RWPE2 (cell line): Measurements from ENCODE around the gene ARPC1A.
"Not testable (repeated sequence)": the region's sequence is repeated elsewhere in the genome, so short reads cannot be mapped to it uniquely, and the experiment has no call there.

Experiments used
- ATAC-seq: fragments of 200-7000 bp; cut with Tn5 transposase; 3 replicates; pipeline ENCODE4 v1.9.1; 2021; ENCODE audit warnings: low read depth
- DNase-seq: peaks from one replicate; pipeline ENCODE4 v3.0.0-alpha.2; 2020; ENCODE audit warnings: low spot score
- H3K27ac ChIP-seq: fragments of 450-650 bp; 2 replicates; pipeline ENCODE4 v1.5.1; 2017; ENCODE audit warnings: mild to moderate bottlenecking; ENCODE audit not compliant: poor library complexity, severe bottlenecking
- H3K27me3 ChIP-seq: fragments of 250-450 bp; sonication (Bioruptor Pico); 2 replicates; pipeline ENCODE4 v1.5.1; 2021; ENCODE audit warnings: mild to moderate bottlenecking, moderate library complexity; ENCODE audit not compliant: insufficient read depth, poor library complexity, severe bottlenecking
- H3K36me3 ChIP-seq: fragments of 250-450 bp; sonication (Bioruptor Pico); 2 replicates; pipeline ENCODE4 v1.5.1; 2020; ENCODE audit warnings: low read depth, mild to moderate bottlenecking, moderate library complexity
- H3K4me1 ChIP-seq: fragments of 250-450 bp; sonication (Bioruptor Pico); 2 replicates; pipeline ENCODE4 v1.5.1; 2021; ENCODE audit warnings: mild to moderate bottlenecking, moderate library complexity; ENCODE audit not compliant: insufficient read depth, poor library complexity, severe bottlenecking
- H3K4me3 ChIP-seq: fragments of 250-450 bp; sonication (Bioruptor Pico); 2 replicates; pipeline ENCODE4 v1.5.1; 2021; ENCODE audit warnings: mild to moderate bottlenecking, moderate library complexity; ENCODE audit not compliant: severe bottlenecking
- H3K9me3 ChIP-seq: fragments of 250-450 bp; sonication (Bioruptor Pico); 2 replicates; pipeline ENCODE4 v1.5.1; 2021; ENCODE audit warnings: mild to moderate bottlenecking, moderate library complexity; ENCODE audit not compliant: severe bottlenecking
- TF ChIP-seq, protein P1 (sequence below): fragments of 450-650 bp; IDR thresholded peaks from one replicate; pipeline ENCODE4 v1.5.1; 2017; ENCODE audit warnings: mild to moderate bottlenecking, moderate library complexity; ENCODE audit not compliant: poor library complexity, severe bottlenecking

The ARPC1A gene

DNA sequence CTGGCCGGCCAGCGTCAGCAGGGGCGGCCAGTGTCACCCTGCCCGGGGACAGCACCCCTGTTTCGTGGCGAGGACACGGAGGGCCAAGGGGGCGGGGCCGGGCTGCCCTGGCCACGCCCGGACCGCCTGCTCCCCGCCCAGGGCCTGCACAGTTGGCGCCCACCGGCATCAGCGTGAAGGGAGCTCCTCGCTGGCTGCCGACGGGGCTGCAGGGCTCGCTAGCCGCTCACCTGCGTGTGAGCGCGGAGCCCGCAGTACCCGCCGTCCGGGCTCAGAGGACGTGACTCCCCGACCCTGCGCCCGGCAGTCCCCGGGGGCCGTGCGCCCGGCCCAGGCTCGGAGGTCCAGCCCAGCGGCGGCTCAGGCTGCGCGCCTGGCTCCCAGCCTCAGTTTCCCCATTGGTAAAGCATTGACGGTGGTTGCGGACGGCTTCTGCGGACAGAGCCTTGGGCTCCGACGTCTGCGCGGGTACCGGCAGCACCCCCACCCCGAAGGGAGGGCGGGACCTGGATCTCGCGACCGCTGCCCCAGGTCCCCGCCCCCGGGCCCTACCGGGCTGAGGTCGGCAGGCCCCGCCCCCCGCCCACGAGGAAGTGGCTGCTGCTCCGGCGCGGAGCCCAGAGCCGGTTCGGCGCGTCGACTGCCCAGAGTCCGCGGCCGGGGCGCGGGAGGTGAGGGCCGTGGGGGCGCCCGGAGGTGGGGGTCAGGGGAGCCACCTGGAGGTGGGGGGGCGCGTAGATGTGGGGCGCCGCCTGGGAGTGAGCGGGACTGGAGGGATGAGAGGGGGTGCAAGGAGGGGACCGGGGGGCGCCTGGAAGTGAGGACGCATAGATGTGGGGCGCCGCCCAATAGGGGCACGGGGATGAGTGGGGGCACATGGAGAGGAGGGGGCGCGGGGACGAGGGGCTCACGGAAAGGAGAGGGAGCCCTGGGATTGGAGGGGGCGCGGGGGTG is 48.7 kb downstream of the ARPC1A start, which contains the start of gene ARPC1B:
TSS of gene ARPC1B (plus strand) at position 620 of the 954 bp plus-strand sequence. CDS start 10,985 bp downstream, outside the sequence.
- Histone ChIP-seq H3K4me1 (peaks cover 18% of the 10 kb centered on the region), H3K36me3 (peaks cover 24% of the 10 kb centered on the region), H3K4me3 (peak within 1 kb of the TSS; percentile 60), H3K27me3 (no peaks in the 10 kb centered on the region), H3K9me3 (no peaks in the 10 kb centered on the region), H3K27ac (peak within 1 kb of the TSS; percentile 87)
- DNase-seq (no peak), ATAC-seq (peak; percentile 62)
- TF ChIP-seq, protein P1, sequence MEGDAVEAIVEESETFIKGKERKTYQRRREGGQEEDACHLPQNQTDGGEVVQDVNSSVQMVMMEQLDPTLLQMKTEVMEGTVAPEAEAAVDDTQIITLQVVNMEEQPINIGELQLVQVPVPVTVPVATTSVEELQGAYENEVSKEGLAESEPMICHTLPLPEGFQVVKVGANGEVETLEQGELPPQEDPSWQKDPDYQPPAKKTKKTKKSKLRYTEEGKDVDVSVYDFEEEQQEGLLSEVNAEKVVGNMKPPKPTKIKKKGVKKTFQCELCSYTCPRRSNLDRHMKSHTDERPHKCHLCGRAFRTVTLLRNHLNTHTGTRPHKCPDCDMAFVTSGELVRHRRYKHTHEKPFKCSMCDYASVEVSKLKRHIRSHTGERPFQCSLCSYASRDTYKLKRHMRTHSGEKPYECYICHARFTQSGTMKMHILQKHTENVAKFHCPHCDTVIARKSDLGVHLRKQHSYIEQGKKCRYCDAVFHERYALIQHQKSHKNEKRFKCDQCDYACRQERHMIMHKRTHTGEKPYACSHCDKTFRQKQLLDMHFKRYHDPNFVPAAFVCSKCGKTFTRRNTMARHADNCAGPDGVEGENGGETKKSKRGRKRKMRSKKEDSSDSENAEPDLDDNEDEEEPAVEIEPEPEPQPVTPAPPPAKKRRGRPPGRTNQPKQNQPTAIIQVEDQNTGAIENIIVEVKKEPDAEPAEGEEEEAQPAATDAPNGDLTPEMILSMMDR = no peak

DNA sequence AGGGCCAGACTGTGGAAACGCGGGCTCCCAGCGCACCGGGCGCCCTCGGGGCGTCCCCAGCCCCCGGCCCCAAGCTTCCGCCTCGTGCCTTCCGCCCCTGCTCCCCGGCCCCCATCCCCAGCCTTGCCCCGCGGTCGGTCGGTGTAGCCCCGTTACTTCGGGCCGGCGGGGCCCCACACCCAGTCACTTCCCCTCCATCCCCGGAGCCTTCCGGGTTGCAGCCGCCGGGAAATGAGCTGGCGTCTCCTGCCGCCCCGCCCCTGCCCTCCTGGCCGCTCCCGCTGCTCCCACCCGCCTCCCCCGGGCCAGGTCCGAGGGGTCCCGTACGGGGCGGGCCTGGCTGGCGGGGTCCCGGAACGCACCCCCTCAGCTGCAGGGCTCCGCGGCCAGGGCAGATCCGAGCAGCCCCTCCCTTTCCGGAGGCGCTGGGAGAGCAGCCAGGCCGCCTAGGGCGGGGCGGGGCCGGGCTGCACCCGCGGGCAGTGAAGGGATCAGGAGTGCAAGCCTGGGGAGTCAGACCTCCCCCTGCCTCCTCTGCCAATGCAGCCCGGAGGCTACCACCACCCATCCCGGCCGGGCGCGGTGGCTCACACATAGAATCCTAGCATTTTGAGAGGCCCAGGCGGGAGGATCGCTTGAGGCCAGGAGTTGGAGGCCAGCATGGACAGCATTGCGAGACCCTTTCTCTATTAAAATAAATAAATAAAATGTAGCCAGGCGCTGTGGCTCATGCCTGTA is 49.5 kb downstream of the ARPC1A start:
- DNase-seq = no peak
- TF ChIP-seq, protein P1 = no peak
- H3K27ac ChIP-seq = peak overlapping the region; percentile 87
- H3K4me3 ChIP-seq = peak overlapping the region; percentile 60
- peaks cover 30% of the 10 kb centered on the region for H3K36me3 ChIP-seq
- H3K27me3 ChIP-seq = no peaks in the 10 kb centered on the region
- peak; percentile 61 for ATAC-seq
- H3K9me3 ChIP-seq = no peaks in the 10 kb centered on the region
- peaks cover 25% of the 10 kb centered on the region for H3K4me1 ChIP-seq

DNA sequence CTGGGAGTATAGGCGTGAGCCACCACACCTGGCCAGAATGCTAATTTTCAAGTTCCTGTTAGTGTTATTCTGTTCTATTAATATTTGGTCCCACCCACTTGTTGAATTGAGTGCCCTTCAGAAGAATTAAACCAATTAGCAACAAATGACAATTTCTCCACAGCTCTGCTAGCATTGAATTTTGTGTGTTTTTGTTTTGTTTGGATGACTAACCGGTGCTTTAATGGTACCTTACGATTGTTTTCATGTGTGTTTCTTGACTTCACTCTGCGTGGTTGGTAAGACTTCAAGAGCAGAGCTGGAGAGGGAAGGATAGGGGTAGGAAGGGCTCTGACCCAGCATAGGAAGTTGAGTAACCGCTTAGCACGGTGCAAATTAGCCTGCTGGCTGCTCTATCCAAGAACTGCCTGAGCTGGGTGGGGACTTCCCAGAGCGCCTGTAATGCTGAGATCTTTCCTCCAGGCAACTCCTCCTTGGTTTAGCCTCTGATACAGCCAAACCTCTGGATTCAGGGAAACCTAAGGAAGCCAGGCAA is 53.4 kb downstream of the ARPC1A start:
- H3K4me1 ChIP-seq = peaks cover 19% of the 10 kb centered on the region
- peak; percentile 60 for ATAC-seq
- no peak for DNase-seq
- no peak overlapping the region for H3K4me3 ChIP-seq
- H3K27me3 ChIP-seq = no peaks in the 10 kb centered on the region
- H3K9me3 ChIP-seq = no peaks in the 10 kb centered on the region
- TF ChIP-seq, protein P1 = no peak
- peak overlapping the region; percentile 61 for H3K27ac ChIP-seq
- peaks cover 60% of the 10 kb centered on the region for H3K36me3 ChIP-seq

DNA sequence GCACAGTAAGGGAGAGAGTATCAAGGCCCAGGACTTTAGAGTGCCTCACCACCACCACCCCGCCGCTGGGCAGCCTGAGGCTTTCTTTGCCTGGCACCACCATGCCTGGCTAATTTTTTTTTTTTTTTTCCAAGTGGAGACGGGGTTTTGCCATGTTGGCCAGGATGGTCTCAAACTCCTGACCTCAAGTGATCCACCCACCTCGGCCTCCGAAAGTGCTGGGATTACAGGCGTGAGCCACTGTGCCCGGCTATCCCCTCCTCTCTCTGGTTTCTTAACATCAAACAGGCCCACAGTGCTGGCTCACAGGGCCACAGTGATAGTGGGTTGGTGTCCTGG is 54.0 kb downstream of the ARPC1A start:
- H3K9me3 ChIP-seq, H3K27me3 ChIP-seq, DNase-seq, ATAC-seq, H3K4me3 ChIP-seq: not testable (repeated sequence)
- H3K27ac ChIP-seq = peak overlapping the region; percentile 61
- peaks cover 19% of the 10 kb centered on the region for H3K4me1 ChIP-seq
- H3K36me3 ChIP-seq = peaks cover 60% of the 10 kb centered on the region
